Activated CD4-positive, alpha-beta T cell treated with anti-CD3 and anti-CD28 coated beads, Interleukin-2, Interleukin-6, amounts not matched to agents 100 ng/mL and 50 ng/mL, durations not matched to agents 16 hours and 8 hours (primary cell): Measurements from ENCODE around the gene GDF9.
A peak's percentile ranks its signal among the peaks of the same experiment; 100 is the strongest.

Source experiments
- DNase-seq: peaks from one replicate; pipeline ENCODE4 v3.0.0-alpha.2; 2020

The GDF9 gene

GRCh38 chr5:132834057-132834456 is 32.2 kb downstream of the GDF9 start:
- DNase-seq, result no peak

GRCh38 chr5:132832612-132833011 is 33.7 kb downstream of the GDF9 start:
- no peak for DNase-seq

- DNase-seq, result no peak
Measured at GRCh38 chr5:132831095-132831860, 35.0 kb downstream of the GDF9 start.

- peak; percentile 28 for DNase-seq
Measured at GRCh38 chr5:132830436-132831094, 35.7 kb downstream of the GDF9 start, which contains the start of gene SHROOM1. TSS of gene SHROOM1 (minus strand) at chr5:132830647. CDS start at chr5:132826140, 4,507 bp downstream.

- peak; percentile 76 for DNase-seq
Measured at GRCh38 chr5:132829742-132830435, 36.4 kb downstream of the GDF9 start.

GRCh38 chr5:132828846-132829494 is 37.3 kb downstream of the GDF9 start:
- no peak for DNase-seq

GRCh38 chr5:132827943-132828673 is 38.2 kb downstream of the GDF9 start:
- DNase-seq, result no peak

- no peak for DNase-seq
Measured at GRCh38 chr5:132826424-132827082, 39.7 kb downstream of the GDF9 start.

- no peak for DNase-seq
Measured at GRCh38 chr5:132825834-132826391, 40.4 kb downstream of the GDF9 start.

GRCh38 chr5:132825033-132825833 is 41.0 kb downstream of the GDF9 start:
- no peak for DNase-seq

- no peak for DNase-seq
Measured at GRCh38 chr5:132824426-132824825, 41.8 kb downstream of the GDF9 start.

GRCh38 chr5:132823481-132824050 is 42.7 kb downstream of the GDF9 start:
- no peak for DNase-seq

- DNase-seq, result peak; percentile 34
Measured at GRCh38 chr5:132822650-132823480, 43.4 kb downstream of the GDF9 start.

- no peak for DNase-seq
Measured at GRCh38 chr5:132821791-132822190, 44.5 kb downstream of the GDF9 start.

- DNase-seq, result no peak
Measured at GRCh38 chr5:132821350-132821749, 44.9 kb downstream of the GDF9 start.

GRCh38 chr5:132820162-132820754 is 46.0 kb downstream of the GDF9 start:
- DNase-seq, result peak; percentile 93

GRCh38 chr5:132819468-132819867 is 46.8 kb downstream of the GDF9 start:
- DNase-seq, result no peak

GRCh38 chr5:132817011-132817410 is 49.3 kb downstream of the GDF9 start:
- DNase-seq, result no peak

GRCh38 chr5:132816554-132816953 is 49.7 kb downstream of the GDF9 start:
- no peak for DNase-seq
